ENCODE results near the gene JAK1.

Gene JAK1

GRCh38 chr1:64966158-64966971 is at the start of gene JAK1 (continued):
- TF ChIP-seq KLF1 (tag by site-specific recombination; IDR thresholded peaks at IDR 0.05): 0 out of 2 replicates have a peak, but pooled peaks have one; percentile 10
- no peak for TF ChIP-seq ZNF169 (tag by site-specific recombination; IDR thresholded peaks at IDR 0.05)
- TF ChIP-seq ZNF692 (tag by site-specific recombination; IDR thresholded peaks at IDR 0.05): peak; percentile 46; the same call in 1 of the 2 replicates
- TF ChIP-seq ZFP69B (tag by site-specific recombination; IDR thresholded peaks at IDR 0.05): 0 out of 2 replicates have a peak, but pooled peaks have one; percentile 24
- TF ChIP-seq ZBTB17 (tag by site-specific recombination; IDR thresholded peaks at IDR 0.05): peak; percentile 38; the same call in 1 of the 2 replicates
- TF ChIP-seq PATZ1 (tag by site-specific recombination; IDR thresholded peaks at IDR 0.05): peak; percentile 90
- TF ChIP-seq ZSCAN30 (tag by site-specific recombination; IDR thresholded peaks at IDR 0.05): peak; percentile 37; the same call in 1 of the 2 replicates
- TF ChIP-seq PBX3 (CRISPR knock-in tag; IDR thresholded peaks at IDR 0.05): peak; percentile 82
- peak; percentile 68 for TF ChIP-seq ZNF629 (tag by site-specific recombination; IDR thresholded peaks at IDR 0.05)
- TF ChIP-seq ZBTB11 (tag by site-specific recombination; conservative IDR thresholded peaks at IDR 0.05; ENCODE audit: low read depth): peak; percentile 32; the same call in 1 of the 2 replicates
- peak; percentile 29 for TF ChIP-seq ZBTB44 (tag by site-specific recombination; IDR thresholded peaks at IDR 0.05)
- TF ChIP-seq ZNF660 (tag by site-specific recombination; IDR thresholded peaks at IDR 0.05): peak; percentile 64; the same call in 1 of the 2 replicates
- peak; percentile 33; the same call in 1 of the 2 replicates for TF ChIP-seq ZNF549 (tag by site-specific recombination; IDR thresholded peaks at IDR 0.05)
- peak; percentile 73 for TF ChIP-seq SP3 (tag by site-specific recombination; IDR thresholded peaks at IDR 0.05)
- TF ChIP-seq ZNF791 (tag by site-specific recombination; IDR thresholded peaks at IDR 0.05): no peak
- TF ChIP-seq EGR2 (tag by site-specific recombination; IDR thresholded peaks at IDR 0.05; ENCODE audit: low read depth): peak; percentile 24; the same call in 1 of the 2 replicates

Measured in HEK293 (cell line).